Neuronal stem cell (in vitro differentiated cells): ENCODE data around the gene ZBTB42. TPM values are rescaled to one million over a fixed set of nuclear protein-coding genes. Genes with fewer than 3 reads are reported as not detected.

Source experiments
- DNase-seq: peaks from one replicate; pipeline ENCODE4 v3.0.0-alpha.2; 2013; ENCODE audit warnings: low spot score
- H2AFZ ChIP-seq: one replicate; pipeline ENCODE4 v1.6.1; 2013; ENCODE audit warnings: mild to moderate bottlenecking, low read length, inconsistent platforms
- H2AK5ac ChIP-seq: 2 replicates; pipeline ENCODE4 v1.6.1; 2013; ENCODE audit warnings: low read depth, mild to moderate bottlenecking, inconsistent platforms, low read length, moderate library complexity, mixed read lengths
- H2BK120ac ChIP-seq: 2 replicates; pipeline ENCODE4 v1.6.1; 2013; ENCODE audit warnings: low read depth, mild to moderate bottlenecking, inconsistent platforms, low read length, moderate library complexity, mixed read lengths
- H2BK12ac ChIP-seq: one replicate; pipeline ENCODE4 v1.6.1; 2013; ENCODE audit warnings: low read length, inconsistent platforms
- H2BK15ac ChIP-seq: 2 replicates; pipeline ENCODE4 v1.6.1; 2013; ENCODE audit warnings: mild to moderate bottlenecking, low read length, inconsistent platforms, mixed read lengths
- H2BK5ac ChIP-seq: one replicate; pipeline ENCODE4 v1.6.1; 2013; ENCODE audit warnings: inconsistent platforms, mild to moderate bottlenecking, low read length, moderate library complexity
- H3K14ac ChIP-seq: one replicate; pipeline ENCODE4 v1.6.1; 2013; ENCODE audit warnings: low read length, inconsistent platforms
- H3K18ac ChIP-seq: 2 replicates; pipeline ENCODE4 v1.6.1; 2013; ENCODE audit warnings: low read length, inconsistent platforms
- H3K23ac ChIP-seq: 2 replicates; pipeline ENCODE4 v1.6.1; 2013; ENCODE audit warnings: low read depth, mild to moderate bottlenecking, mixed read lengths, low read length, inconsistent platforms; ENCODE audit not compliant: poor library complexity
- H3K27ac ChIP-seq: replicated peaks from 3 replicates; pipeline ENCODE4 v1.5.1; 2013; ENCODE audit warnings: low read length, inconsistent platforms
- H3K27me3 ChIP-seq, 3 experiments: 2 replicates each; pipeline ENCODE4 v1.6.1; 2013; ENCODE audit warnings: low read length in 3 of 3, mild to moderate bottlenecking in 2 of 3, inconsistent platforms in 1 of 3, low read depth in 1 of 3, mixed read lengths in 1 of 3, moderate library complexity in 1 of 3; ENCODE audit not compliant: control insufficient read depth in 3 of 3, insufficient read depth in 3 of 3
- H3K36me3 ChIP-seq, 2 donors: replicated peaks in 1 of 2; 2 replicates each; pipeline ENCODE4 v1.6.1; 2013; ENCODE audit warnings: low read length in 2 of 2; ENCODE audit not compliant: control insufficient read depth in 2 of 2, insufficient read depth in 2 of 2
- H3K4ac ChIP-seq: 2 replicates; pipeline ENCODE4 v1.6.1; 2013; ENCODE audit warnings: inconsistent platforms, mild to moderate bottlenecking, low read length, moderate library complexity
- H3K4me1 ChIP-seq, 2 donors: 1 replicate in 1 of 2; 2 replicates in 1 of 2; pipeline ENCODE4 v1.6.1; 2013; ENCODE audit warnings: low read length in 2 of 2, low read depth in 1 of 2; ENCODE audit not compliant: control insufficient read depth in 2 of 2, insufficient read depth in 1 of 2
- H3K4me2 ChIP-seq: one replicate; pipeline ENCODE4 v1.6.1; 2013; ENCODE audit warnings: mild to moderate bottlenecking, low read length, inconsistent platforms; ENCODE audit not compliant: insufficient read depth, poor library complexity, severe bottlenecking
- H3K4me3 ChIP-seq, 2 donors: 2 replicates each; pipeline ENCODE4 v1.5.1; 2013; ENCODE audit warnings: low read length in 2 of 2, mild to moderate bottlenecking in 2 of 2, inconsistent platforms in 1 of 2, moderate library complexity in 1 of 2
- H3K79me1 ChIP-seq: one replicate; pipeline ENCODE4 v1.6.1; 2013; ENCODE audit warnings: low read depth, mild to moderate bottlenecking, inconsistent platforms, low read length, moderate library complexity
- H3K9ac ChIP-seq: one replicate; pipeline ENCODE4 v1.6.1; 2013; ENCODE audit warnings: mild to moderate bottlenecking, low read depth, low read length, inconsistent platforms; ENCODE audit not compliant: poor library complexity
- H3K9me3 ChIP-seq, 2 donors: replicated peaks in 1 of 2; 2 replicates each; pipeline versions ENCODE3 to v1.6.1; 2013; ENCODE audit warnings: low read length in 2 of 2, mild to moderate bottlenecking in 2 of 2, inconsistent platforms in 1 of 2, low read depth in 1 of 2, mixed read lengths in 1 of 2, moderate library complexity in 1 of 2; ENCODE audit not compliant: control insufficient read depth in 2 of 2, insufficient read depth in 1 of 2
- H4K8ac ChIP-seq: one replicate; pipeline ENCODE4 v1.6.1; 2013; ENCODE audit warnings: low read depth, mild to moderate bottlenecking, inconsistent platforms, low read length, moderate library complexity
- H4K91ac ChIP-seq: one replicate; pipeline ENCODE4 v1.6.1; 2013; ENCODE audit warnings: low read length, low read depth, mild to moderate bottlenecking, inconsistent platforms; ENCODE audit not compliant: poor library complexity
- WGBS, 2 donors: extraction: QIAGEN DNeasy Blood & Tissue Kit; methylation state at CpG; one replicate each; pipeline ENCODE4 v1.1.7; 2013; ENCODE audit warnings: missing lambda C conversion rate in 2 of 2, mixed read lengths in 1 of 2; ENCODE audit not compliant: insufficient read length in 2 of 2, insufficient replicate concordance in 1 of 2; ENCODE audit errors: extremely low coverage in 2 of 2; 5-methylcytosine and 5-hydroxymethylcytosine counted together
- polyA plus RNA-seq, 2 experiments: library from polyadenylated mRNA; stranded (reverse); fragments of 200-250 nt; gene quantifications; one replicate each; pipeline ENCODE4 v1.2.3, GENCODE V29; 2013

Gene ZBTB42
- 0.95 TPM for polyA plus RNA-seq (2013, experiment 1 of 2)
- 0.87 TPM for polyA plus RNA-seq (2013, experiment 2 of 2)

DNA sequence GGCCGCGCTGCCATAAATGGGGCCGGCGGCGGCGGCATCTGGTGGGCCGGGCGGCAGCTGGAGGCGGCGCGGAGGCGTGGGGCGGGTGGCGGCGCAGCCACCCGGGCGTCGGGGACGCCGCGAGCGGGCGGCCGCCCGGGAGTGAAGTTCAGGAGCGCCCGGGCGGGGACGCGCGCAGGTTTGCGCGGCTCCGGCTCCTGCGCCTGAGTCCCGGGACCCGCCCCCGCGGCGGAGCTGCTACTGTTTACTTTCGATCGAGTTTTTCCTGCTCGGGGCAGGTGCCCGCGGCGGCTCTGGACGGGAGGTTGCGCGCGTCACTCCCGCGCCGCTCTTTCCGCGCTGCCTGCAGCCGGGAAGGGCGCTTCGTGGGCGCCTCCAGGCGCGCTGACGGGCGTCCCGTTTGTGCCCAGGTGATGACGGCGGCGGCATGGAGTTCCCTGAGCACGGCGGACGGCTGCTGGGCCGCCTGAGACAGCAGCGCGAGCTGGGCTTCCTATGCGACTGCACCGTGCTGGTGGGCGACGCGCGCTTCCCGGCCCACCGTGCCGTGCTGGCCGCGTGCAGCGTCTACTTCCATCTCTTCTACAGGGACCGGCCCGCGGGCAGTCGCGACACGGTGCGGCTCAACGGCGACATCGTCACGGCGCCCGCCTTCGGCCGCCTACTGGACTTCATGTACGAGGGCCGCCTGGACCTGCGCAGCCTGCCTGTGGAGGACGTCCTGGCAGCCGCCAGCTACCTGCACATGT, at the start of gene ZBTB42:
ZBTB42 (plus strand) TSS at position 331 of the 749 bp plus-strand sequence; CDS start at position 428, 97 bp downstream.
- peak within 1 kb of the TSS; percentile 99 for H3K23ac ChIP-seq
- DNase-seq, result no peak
- H3K18ac ChIP-seq, result peak within 1 kb of the TSS; percentile 93
- no peak within 1 kb of the TSS for H2BK120ac ChIP-seq
- H2BK15ac ChIP-seq, result peak within 1 kb of the TSS; percentile 64
- H3K27ac ChIP-seq, result no peak within 1 kb of the TSS
- H2BK5ac ChIP-seq, result no peak within 1 kb of the TSS
- H3K14ac ChIP-seq, result peak within 1 kb of the TSS; percentile 89
- WGBS, 2 donors, result no CpG with 5 or more reads among the region's 105 CpGs
- peak within 1 kb of the TSS; percentile 86 for H2AFZ ChIP-seq
- no peaks in the 10 kb centered on the region for H3K36me3 ChIP-seq
- H4K91ac ChIP-seq, result no peak within 1 kb of the TSS
- H3K9me3 ChIP-seq, result peaks cover 0 to 1% of the 10 kb centered on the region in 2 donors
- peaks cover 20 to 72% (median 59%) of the 10 kb centered on the region in 3 experiments for H3K27me3 ChIP-seq
- H3K79me1 ChIP-seq, result peaks cover 3% of the 10 kb centered on the region
- no peak within 1 kb of the TSS for H3K4ac ChIP-seq
- peak within 1 kb of the TSS; percentile 86 for H2AK5ac ChIP-seq
- peak within 1 kb of the TSS; percentile 9 for H2BK12ac ChIP-seq
- no peak within 1 kb of the TSS for H4K8ac ChIP-seq
- H3K4me2 ChIP-seq, result peak within 1 kb of the TSS; percentile 82
- peaks cover 13 to 38% of the 10 kb centered on the region in 2 donors for H3K4me1 ChIP-seq
- H3K4me3 ChIP-seq, result peak within 1 kb of the TSS; percentile 45 to 79
- peak within 1 kb of the TSS; percentile 88 for H3K9ac ChIP-seq

DNA sequence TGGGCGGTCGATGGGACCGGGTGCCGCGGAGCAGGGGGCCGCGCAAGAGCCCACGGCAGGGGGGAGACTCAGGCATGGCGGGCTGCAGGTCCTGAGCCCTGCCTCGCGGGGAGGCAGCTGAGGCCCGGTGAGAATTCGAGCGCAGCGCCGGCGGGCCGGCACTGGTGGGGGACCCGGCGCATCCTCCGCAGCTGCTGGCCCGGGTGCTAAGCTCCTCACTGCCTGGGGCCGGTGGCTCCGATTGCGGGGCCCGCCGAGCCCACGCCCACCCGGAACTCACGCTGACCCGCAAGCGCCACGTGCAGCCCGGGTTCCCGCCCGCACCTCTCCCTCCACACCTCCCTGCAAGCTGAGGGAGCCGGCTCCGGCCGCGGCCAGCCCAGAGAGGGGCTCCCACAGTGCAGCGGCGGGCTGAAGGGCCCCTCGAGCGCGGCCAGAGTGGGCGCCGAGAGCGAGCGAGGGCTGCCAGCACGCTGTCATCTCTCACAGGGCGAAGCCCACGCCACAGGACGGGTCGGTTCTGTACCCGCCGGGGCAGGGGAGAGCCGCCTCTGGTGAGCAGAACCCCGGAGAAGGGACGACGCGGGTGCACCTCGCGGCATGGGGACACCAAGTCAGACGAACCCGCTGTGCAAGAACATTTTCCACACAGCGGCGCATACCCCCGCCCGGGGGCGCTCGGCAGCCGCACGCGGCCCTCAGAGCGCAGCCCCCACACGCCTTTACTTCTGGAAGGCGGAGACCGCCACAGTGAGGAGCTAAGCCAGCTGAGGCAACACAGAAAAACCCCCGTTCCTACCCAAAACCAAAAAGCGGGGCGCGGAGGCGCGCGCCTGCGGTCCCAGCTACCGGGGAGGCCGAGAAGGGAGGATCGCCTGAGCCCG, 49.1 kb upstream of the ZBTB42 start:
- H4K91ac ChIP-seq, result peak overlapping the region; percentile 34
- H3K4me3 ChIP-seq, result peak overlapping the region; percentile 75 to 100
- peak overlapping the region; percentile 81 for H2BK120ac ChIP-seq
- no peak overlapping the region for H3K23ac ChIP-seq
- H3K4me2 ChIP-seq, result peak overlapping the region; percentile 56
- peak overlapping the region; percentile 93 for H3K27ac ChIP-seq
- peak overlapping the region; percentile 92 for H3K18ac ChIP-seq
- H3K9ac ChIP-seq, result peak overlapping the region; percentile 91
- H3K36me3 ChIP-seq, result peaks cover 16 to 27% of the 10 kb centered on the region in 2 donors
- no CpG with 5 or more reads among the region's 90 CpGs for WGBS, 2 donors
- peak overlapping the region; percentile 96 for H2AK5ac ChIP-seq
- peaks cover 12 to 23% of the 10 kb centered on the region in 2 donors for H3K4me1 ChIP-seq
- H3K4ac ChIP-seq, result peak overlapping the region; percentile 98
- peak overlapping the region; percentile 87 for H2AFZ ChIP-seq
- peaks cover 22% of the 10 kb centered on the region for H3K79me1 ChIP-seq
- no peaks in the 10 kb centered on the region for H3K27me3 ChIP-seq
- no peak overlapping the region for H2BK12ac ChIP-seq
- no peak overlapping the region for H4K8ac ChIP-seq
- peak overlapping the region; percentile 98 for H2BK15ac ChIP-seq
- H3K14ac ChIP-seq, result no peak overlapping the region
- DNase-seq, result no peak
- H3K9me3 ChIP-seq, result peaks cover 14 to 20% of the 10 kb centered on the region in 2 donors
- peak overlapping the region; percentile 89 for H2BK5ac ChIP-seq

DNA sequence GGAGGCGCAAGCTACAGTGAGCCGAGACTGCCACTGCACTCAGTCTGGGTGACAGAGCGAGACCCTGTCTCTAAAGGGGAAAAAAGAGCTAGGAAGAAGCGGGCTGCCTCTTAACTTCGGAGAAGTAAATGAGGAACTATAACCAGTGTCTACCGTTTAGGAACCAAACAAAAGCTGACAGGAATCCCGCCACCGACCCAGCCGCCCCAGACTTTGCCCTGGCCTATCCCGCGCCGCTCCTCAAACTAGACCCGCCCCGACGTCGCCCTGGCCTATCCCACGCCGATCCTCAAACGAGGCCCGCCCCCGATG, 48.5 kb upstream of the ZBTB42 start:
- Histone ChIP-seq H3K4me3 (peak overlapping the region; percentile 75 to 100), H3K36me3 (peaks cover 21 to 33% of the 10 kb centered on the region in 2 donors)
- WGBS, 2 donors, result no CpG with 5 or more reads among the region's 21 CpGs

More for the DNA sequence above, 48.5 kb upstream of the ZBTB42 start:
- Histone ChIP-seq H3K9me3 (peaks cover 14 to 20% of the 10 kb centered on the region in 2 donors), H2AK5ac (peak overlapping the region; percentile 96), H3K4me2 (peak overlapping the region; percentile 56), H3K18ac (peak overlapping the region; percentile 92), H3K4me1 (peaks cover 12 to 23% of the 10 kb centered on the region in 2 donors), H4K8ac (no peak overlapping the region), H4K91ac (no peak overlapping the region), H3K9ac (peak overlapping the region; percentile 91), H3K23ac (no peak overlapping the region), H3K79me1 (peaks cover 25% of the 10 kb centered on the region), H3K4ac (peak overlapping the region; percentile 98), H2BK15ac (peak overlapping the region; percentile 98), H3K27me3 (no peaks in the 10 kb centered on the region), H3K27ac (peak overlapping the region; percentile 93), H2BK5ac (peak overlapping the region; percentile 89), H3K14ac (no peak overlapping the region), H2BK12ac (no peak overlapping the region), H2AFZ (peak overlapping the region; percentile 87), H2BK120ac (peak overlapping the region; percentile 81)
- DNase-seq, result no peak
